ENCODE measurements around the gene SORCS2.

Gene SORCS2

DNA sequence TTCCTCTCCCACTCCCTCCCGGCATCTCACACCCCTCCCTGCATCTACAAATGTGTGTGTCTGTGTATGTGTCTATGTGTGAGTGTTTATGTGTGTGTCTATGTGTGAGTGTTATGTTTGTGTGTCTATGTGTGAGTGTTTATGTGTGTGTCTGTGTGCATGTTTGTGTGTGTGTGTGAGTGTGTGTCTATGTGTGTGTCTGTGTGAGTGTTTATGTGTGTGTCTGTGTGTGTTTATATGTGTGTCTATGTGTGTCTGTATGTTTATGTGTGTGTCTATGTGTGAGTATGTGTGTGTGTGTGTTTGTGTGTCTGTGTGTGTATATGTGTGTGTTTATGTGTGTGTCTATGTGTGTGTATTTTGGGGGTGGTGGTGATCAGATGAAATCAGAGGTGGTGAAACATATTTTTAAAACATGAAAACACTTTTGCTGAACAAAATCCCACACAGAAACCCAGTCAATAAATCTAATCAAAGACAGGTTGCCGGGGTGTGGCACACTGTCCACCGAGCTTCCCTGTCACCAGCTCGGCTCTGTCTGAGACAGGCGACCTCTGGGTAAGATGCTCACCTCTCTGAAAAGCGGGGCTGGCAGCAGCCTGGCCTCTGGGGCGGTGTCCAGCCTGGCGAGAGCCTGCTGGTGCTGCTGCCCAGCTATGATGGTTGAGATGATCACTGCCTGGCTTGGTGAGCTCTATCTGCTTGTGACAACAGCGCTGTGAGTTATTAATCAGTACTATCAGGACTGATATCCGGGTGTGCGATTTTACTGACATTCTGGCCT, 429.1 kb downstream of the SORCS2 start:
- in situ Hi-C loops (cut with MboI; ENCODE audit: low sequenced_read_pairs): no loop called here

DNA sequence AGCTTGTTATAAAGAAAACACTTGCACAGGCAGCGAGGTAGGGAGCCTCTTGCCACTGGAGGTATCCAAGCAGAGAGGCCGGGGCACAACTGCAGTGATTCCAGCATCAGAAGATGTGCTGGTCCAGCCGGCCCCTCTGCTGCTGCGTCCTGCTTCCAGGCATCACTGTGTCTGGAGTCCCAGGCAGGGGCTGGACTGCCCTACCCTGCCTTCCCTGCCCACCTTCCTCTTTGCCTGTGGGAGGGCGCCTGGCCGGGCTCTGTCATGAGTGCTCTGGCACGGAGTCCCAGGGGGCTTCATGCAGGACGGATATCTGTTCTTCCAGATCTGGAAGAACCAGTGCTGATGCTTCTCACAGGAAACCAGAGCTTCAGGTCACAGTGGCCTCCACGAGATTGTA, 430.0 kb downstream of the SORCS2 start:
- in situ Hi-C loops (cut with MboI; ENCODE audit: low sequenced_read_pairs): no loop called here

DNA sequence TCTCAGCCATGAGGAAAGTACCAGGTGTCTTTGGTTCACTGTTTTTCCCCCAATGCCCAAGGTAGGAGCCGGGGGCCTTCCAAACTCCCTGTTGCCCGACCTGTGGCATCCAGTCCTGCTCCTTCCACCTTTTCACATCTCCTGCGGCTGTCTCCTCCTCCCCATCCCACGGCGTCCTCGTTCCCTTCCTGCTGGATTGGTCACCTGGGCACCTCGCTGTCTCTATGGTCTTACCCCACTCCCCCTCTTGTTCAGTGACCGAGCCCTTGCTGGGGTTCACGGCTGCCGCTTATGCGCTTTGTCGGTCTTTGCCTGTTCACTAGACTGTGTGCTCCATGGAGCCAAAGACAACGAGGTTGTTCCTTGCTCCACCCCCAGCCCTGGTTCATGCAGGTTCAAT, 431.1 kb downstream of the SORCS2 start:
- in situ Hi-C loops (cut with MboI; ENCODE audit: low sequenced_read_pairs): no loop called here

DNA sequence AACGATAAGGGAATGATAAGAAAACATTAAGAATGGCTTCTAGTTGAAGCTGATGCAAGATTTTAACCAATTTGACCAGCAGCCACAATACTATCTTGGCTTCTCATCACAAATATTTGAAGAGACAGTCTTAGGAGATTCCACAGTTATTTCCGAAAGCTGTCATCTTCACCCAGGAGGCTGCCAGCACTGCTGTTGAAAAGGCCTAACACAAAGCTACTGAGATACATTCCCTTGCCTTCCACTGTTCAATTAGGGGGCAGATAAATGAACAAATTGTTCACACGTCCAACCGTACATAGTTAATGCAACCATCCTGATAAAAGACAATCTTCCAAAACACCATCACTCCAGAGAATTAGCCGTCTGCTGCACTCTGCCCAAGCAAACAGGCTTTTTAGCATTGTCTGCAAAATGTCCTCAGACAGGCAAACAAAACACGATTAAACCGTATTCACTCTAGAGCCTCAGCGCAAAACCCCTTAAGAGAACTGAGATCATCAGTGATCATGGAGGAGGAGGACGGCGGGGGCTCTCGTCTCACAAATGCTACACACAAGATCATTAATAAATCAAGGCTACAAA, 432.1 kb downstream of the SORCS2 start:
- in situ Hi-C loops (cut with MboI; ENCODE audit: low sequenced_read_pairs): no loop called here

DNA sequence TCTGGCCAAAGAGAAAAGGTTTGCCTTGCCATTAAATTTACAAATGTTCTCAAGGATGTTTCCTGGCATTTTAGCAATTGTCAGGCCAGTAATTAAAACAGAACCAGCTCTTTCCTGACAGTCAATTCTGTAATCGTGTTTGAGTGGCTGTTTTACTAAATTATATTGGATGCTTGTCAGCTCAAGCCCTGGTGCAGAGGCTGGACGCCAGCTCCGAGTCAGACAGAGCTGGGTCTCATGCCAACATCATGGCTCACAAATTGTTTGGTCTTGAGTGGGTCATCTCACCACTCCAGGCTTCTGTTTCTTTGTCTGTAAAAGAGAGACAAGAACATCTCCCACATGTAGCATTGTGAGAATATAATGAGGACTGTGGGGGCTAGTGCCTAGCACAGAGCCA, 432.7 kb downstream of the SORCS2 start:
- in situ Hi-C loops (cut with MboI; ENCODE audit: low sequenced_read_pairs): no loop called here

DNA sequence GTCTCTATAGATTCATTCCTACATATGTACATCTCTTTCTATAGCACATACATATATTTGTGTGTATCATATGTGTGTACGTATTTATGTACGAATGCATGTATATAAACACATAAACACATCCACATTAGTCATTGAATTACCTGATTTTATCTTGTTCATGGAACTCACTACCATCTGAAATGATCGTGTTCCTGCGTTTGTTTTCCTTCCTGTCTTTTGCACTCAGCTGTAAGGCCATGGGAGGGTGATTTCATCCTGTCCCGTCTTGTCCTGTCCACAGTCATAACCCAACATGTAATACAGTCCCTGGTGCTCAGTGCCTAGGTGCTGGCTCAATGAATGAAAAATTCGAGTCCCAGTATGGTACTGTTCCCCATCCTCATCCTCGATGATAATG, 434.2 kb downstream of the SORCS2 start:
- in situ Hi-C loops (cut with MboI; ENCODE audit: low sequenced_read_pairs): no loop called here

DNA sequence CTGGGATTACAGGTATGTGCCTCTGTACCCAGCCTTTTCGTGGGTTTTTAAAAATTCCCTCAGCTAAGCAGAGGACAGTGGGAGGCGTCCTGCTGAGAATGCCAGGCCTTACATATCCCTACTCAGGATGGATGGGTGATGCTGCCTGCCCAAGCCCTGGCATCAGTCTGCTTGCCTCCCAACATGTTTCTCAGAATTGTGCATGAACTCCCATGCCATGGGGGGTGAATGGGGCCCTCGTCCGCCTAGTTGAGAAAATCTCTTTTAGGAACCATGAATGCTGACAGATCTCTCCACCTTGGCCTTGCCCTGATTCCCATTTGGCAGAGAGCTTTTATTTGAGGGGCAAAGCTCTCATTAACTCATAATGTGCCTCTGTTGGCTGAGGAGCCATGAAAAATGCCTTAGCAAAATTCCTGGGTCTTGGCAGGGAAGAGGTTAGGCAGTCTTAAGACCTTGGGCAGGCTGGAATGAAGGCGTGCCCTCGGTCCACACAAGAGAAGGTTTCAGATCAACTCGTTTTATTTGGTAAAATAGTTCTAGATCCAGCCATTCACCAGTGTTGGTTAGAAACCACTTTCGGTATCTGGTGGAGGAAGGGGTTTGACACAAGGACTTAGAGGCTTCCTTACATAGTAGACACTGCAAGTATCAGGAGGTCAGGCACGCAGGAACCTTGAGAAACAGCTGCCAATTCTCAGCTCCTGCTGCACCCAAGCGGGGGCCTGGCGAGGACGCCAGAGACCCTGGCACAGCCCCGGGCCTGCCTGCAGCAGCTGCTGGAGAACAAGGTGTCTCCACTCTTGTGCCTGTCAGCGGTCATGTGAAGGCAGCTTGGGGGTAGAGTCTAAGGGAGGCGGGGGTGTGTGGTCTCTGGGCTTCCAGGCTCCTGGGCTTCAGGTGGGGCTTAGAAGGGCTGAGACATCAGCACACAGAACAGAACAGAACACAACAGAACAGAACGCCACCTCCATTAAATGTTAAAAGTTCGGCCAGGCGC, 435.2 kb downstream of the SORCS2 start:
- in situ Hi-C loops (cut with MboI; ENCODE audit: low sequenced_read_pairs): no loop called here

DNA sequence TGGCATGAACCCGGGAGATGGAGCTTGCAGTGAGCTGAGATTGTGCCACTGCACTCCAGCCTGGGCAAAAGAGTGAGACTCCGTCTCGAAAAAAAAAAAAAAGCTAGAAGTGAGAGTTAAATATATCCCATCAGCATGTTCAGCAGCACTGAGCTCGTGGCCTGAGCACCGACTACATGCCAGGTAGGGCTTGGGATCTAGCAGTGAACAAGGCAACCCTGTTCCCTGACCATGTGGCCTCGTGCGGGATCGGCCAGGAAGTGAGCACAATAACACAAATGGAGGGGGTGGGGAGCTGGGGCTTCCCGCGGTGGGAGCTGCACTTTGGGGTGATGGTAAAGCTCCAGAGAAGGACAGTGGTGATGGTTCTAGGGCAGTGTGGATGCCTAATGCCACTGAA, 436.1 kb downstream of the SORCS2 start:
- in situ Hi-C loops (cut with MboI; ENCODE audit: low sequenced_read_pairs): no loop called here

DNA sequence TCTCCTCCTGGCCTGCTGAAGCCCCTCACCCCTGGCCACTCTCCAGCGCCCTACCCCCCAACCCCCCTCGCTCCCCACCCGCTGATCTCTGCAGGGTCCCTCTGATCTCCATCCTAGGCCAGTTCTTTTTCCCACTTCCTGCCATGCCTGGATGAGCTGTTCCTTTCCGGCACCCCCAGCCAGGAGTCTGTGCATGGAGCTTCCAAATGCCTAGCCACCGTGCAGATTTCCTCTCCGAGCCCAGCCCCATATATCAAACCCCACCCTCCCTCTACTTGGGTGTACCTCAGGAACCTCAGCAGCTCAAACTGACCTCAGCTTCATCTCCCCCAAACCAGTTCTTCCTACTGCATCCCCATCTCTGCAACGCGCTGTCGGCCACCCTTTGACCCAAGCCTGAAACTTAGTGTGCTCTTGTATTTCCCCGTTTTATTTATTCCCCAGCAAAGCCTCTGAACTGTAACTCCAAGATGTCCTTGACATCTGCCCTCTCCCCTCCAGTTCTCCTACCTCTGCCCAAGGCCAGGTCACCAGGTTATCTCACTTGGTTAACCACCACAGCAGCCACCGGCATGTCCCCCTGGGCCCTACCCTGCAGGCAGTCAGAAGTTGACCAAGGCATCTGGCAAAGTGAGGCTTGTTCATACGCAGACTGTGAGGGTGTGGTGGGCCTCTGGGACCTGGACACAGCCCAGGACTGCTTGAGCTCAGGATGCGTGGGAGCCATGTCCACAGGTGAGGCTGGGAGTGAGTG, 437.3 kb downstream of the SORCS2 start:
- in situ Hi-C loops (cut with MboI; ENCODE audit: low sequenced_read_pairs): no loop called here

DNA sequence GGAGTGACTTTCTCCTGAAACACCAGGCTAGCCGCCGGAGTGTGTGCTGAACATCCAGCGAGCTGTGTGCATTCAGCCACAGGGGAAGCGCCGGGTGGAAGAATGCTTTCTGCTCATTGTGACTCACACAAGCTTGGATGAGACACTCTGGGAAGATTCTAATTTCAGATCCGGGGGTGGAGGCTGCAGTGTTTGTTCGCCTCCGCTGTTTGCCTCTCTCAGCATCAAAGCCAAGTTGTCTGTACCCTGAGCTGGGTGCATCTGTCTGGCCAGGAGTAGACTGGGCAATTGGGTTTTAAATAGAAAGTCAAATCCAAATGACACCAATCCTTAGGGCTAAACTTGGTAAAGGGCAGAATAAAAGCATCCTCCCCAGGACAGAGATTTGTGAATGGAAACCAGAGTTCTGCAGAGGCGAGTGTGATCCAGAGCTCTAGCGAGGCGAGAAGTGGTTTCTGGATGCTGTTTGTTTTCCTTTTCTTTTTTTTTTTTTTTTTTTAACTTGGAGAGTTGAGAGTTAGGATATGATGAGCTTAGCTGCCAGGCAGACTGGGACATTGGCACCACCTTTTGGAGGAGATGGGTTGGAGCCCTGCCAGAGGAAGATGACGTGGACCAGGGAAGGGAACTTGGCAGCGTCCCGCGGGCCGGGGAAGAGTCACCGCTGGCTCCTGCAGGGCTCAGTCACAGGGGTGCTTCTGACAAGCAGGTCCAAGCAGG, 438.4 kb downstream of the SORCS2 start:
- in situ Hi-C loops (cut with MboI; ENCODE audit: low sequenced_read_pairs): no loop called here

DNA sequence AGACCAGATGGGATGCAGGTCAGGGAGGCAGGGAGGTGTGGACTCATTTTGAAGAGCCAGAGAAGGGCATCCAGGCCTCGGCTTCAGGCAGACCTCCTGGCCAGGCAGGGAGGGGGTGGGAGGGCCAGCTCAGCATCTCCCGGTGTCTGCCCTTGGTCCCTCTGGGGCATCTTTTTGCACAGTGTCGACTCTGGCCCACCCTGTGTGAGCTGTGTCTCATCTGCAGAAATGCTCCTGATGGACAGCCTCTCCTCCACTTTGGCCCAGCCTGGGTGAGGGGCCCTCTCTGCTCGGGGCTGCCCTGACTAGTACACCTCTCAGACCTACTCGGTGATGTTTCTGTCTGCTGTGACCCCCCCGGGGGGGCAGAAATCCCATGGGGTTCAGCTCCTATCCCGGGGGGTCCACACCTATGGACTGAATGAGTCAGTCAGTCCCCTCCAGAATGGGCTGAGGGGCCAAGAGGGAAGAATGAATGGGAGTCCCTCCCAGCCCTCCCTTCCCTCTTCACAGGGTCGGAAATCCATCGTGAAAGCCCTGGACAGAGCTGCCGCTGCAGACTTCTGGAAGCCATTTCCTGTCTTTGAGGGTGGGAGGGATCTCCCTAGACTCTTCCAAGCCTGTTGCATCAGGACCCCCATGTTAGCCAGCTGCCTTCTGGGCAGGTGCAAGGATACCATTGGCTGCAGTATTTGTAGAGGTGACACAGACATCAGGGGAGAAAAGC, 439.1 kb downstream of the SORCS2 start:
- in situ Hi-C loops (cut with MboI; ENCODE audit: low sequenced_read_pairs): no loop called here

DNA sequence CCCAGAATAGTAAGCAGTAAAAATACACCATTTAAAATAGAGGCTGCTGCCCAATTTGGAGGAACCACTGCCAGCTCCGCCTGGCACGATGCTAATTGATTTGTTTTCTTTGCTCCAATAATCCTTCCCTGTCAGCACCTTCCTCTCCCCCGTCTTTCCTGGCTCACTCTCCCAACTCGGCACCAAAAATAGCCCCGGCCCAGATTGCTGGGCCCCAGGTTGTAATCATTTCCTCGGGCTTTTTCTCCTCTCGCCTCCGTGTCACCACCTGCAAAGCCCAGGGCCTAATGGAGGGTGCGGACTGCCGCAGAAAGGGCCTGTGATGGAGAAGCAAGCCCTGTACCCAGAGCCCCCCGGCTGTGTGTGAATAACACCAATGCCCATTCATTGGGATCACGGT, 440.0 kb downstream of the SORCS2 start:
- in situ Hi-C loops (cut with MboI; ENCODE audit: low sequenced_read_pairs): no loop called here

DNA sequence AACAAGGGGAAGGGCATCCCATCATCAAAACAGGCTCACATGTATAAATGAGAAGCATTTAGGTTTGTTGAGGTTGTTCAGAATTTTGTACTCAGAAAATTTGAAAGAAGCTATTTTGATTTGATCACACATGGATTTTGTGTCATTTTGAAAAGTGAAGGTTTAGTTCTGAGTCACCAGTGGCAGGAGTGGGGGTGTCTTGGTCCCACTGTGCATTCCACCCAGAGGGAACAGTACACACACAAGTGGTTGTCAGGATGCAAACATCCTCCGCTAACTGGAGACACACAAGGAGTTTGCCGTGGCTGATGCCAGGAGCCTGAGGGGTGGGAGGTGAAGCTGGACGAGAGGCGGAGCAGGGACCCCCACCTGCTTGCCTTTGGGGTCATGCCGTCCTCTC, 440.6 kb downstream of the SORCS2 start:
- in situ Hi-C loops (cut with MboI; ENCODE audit: low sequenced_read_pairs): no loop called here

DNA sequence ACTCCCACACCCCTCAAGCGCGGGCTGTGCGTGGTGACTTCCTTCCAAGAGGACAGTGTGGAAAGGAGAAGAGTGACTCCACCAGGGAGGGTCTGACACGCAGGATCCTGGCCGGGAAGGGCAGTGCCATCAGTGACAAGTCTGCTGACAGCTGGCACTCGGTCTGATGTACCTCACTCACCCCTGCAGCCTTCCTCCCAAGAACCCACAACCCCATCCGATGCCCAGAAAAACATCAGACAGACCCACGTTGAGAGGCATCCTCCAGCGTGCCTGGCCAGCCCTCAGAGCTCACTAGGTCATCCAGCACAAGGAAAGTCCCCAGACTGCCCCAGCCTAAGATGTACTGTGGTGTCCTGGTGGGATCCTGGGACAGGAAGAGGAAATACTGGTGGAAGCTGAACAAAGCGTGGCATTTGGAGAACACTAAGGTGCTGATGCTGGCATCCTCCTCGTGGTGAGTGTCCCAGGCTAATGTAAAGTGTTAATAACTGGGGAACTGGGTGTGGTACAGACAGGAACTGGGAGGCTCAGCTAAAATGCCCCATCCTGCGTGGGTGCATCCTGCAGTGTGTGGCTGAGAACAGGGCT, 442.4 kb downstream of the SORCS2 start:
- in situ Hi-C loops (cut with MboI; ENCODE audit: low sequenced_read_pairs): no loop called here

DNA sequence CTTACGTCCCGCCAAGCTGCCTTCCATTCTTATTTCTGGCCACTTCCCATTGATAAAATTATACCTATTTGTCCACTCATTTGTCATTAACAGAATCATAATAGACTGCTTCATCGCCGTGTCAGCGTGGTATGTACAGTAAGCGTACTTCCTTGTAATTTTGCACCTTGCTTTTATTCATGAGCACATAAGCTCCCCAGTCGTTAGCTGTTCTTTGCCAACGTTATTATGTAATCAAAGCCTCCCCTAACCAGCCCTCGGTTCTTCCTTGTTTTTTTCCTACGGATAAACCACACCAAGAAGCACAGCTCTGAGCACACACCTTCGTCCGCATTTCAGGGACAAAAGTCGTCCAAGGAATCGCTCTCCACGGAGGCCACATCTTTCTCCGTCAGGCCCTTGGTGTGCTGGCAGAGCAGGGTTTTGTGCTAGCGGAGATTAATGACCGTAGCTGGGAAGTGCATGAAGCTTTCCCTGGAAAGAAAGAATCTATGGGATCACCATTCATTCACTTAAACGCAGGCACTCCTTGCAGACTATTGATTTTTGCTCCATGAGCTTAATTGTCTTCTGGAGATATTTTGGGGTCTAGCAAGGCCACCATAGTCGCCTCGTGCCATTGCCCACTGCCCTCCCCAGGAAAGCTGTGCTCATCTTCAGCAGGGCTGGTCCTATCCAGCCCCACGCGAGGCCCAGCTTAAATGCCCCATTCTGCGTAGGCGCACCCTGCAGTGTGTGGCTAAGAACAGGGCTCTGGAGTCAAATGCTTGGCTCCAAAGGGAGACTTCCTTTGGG, 443.3 kb downstream of the SORCS2 start:
- in situ Hi-C loops (cut with MboI; ENCODE audit: low sequenced_read_pairs): no loop called here

DNA sequence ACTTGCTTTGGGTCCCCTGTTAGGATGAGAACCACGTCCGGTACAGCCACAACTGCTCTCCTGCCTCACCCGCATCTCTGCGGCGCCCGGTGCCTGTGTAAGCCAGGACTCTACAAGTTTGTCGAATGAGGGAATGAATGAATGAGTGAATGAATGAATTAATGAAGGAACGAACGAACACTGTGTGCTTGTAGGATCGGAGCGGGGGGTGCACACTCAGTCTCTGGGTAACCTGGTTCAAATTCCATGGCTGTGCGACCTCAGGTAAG, 443.8 kb downstream of the SORCS2 start:
- in situ Hi-C loops (cut with MboI; ENCODE audit: low sequenced_read_pairs): no loop called here

DNA sequence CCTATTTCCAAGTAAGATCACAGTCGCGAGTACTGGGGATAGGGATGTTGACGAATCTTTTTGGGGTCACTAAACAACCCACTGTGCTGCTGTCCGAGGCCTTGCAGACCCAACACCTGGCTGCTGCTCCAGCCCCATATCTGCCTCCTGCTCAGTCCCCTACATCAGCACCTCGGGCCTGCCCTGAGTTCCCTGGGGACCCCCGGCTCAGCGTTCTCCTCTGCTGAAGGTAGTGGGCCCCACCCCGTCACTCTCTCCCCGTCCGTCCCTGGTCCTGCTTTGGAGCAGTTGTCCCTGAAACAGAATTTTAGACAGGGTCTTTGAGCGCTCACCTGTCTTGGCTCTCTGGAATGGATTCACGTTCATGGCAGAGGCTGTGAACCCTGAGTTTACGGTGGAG, 444.8 kb downstream of the SORCS2 start:
- in situ Hi-C loops (cut with MboI; ENCODE audit: low sequenced_read_pairs): no loop called here

DNA sequence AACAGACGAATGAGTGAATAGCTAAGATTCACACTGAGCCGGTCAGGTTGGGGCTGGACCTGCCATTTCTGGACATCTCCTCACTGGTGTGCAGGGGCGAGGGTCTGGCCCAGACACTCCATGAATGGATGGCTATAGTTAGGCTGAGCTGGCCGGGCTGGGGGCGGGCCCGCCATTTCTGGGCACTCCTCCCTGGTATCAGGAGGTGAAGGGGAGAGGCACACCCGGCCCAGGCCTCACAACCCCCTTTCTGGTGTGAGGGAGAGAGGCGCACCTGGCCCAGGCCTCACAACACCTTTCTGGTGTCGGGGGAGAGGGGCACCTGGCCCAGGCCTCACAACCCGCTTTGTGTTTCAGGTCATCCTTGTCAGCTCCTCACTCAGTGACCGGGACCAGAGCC, 445.6 kb downstream of the SORCS2 start:
- in situ Hi-C loops (cut with MboI; ENCODE audit: low sequenced_read_pairs): no loop called here

DNA sequence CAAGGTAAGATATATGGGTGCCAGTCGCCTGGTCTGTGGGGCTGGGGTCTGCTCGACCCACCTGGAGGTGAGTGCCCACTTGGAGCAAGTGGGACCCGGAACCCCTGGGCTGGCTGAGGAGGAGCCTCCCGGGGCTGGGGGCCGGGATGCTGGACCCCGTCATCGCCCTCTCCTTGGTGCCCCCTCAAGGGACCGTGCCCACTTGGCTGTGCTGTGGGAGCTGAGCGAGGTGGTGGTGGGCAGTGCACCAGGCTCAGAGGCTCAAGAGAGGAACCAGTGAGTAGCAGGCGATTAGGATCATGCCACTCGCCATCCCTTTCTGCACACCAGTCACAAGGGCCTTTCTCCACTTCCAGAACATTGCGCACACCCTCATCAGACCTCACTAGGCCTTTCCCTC, 446.2 kb downstream of the SORCS2 start:
- in situ Hi-C loops (cut with MboI; ENCODE audit: low sequenced_read_pairs): no loop called here
